GDM1 (cell line): Measurements from ENCODE around the gene KLK5.

Experiments
- DNase-seq: peaks from one replicate; lab custom pipeline; 2025; lab: John Stamatoyannopoulos, UW

Gene KLK5

DNA sequence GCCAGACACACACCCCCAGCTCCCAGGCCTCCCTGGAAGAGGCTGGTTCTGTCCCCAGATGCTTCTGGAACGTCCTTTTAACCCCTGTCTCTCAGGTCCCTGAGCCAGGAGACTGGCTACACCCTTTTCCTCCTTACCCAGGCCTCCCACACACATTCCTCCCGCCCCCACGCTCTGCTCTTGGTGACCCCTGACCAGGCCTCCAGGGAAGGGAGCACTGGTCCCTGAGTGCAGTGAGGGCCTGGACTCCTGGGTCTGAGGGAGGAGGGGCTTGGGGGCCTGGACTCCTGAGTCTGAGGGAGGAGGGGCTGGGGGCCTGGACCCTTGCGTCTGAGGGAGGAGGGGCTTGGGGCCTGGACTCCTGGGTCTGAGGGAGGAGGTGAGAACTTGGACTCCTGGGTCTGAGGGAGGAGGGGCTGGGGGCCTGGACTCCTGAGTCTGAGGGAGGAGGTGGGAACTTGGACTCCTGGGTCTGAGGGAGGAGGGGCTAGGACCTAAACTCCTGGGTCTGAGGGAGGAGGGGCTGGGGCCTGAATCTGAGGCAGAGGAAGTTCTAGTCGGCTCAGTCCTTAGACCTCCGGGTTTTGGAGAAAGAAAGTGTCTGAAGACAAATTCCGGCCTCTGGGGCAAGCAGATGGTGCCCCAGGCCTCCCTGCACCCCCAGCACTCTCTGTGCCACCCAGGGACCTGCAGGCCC, 16.0 kb upstream of the KLK5 start:
- no peak for DNase-seq

DNA sequence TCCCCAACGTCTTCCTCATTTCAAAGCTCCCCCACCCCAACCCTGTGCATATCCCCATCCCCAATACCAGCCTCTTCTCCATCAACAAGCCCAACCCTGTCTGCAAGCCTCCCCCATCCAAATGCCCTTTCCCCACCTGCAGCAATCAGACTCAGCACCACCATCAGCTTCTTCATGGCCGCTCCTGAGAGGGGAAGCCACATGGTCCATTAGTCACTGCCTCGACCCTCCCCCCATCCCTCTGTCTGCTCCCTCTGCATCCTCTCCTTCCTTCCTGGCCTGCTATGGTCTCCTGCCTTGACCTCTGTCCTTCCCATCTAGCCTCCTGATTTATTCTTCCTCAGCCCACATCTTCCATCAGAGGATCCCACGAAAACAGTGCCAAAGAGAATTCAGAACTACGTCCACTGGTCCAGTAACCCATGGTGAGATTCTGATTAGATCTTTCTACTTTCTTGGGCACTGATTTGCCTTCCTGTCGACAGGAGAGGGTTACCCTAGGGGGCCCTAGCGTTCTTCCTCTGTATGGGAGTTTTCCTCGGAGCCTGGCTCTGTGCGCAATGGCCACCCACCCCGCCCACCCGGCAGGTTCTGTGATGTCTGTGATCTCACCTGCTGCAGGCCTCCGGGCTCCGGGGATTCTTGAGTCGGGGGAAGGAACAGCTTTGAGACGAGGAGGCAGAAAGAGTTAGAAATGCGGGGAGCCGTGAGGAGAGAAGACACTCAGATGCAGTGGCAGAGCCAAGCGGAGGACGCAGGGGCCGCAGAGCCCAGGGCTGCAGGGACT, 15.3 kb upstream of the KLK5 start:
- no peak for DNase-seq

DNA sequence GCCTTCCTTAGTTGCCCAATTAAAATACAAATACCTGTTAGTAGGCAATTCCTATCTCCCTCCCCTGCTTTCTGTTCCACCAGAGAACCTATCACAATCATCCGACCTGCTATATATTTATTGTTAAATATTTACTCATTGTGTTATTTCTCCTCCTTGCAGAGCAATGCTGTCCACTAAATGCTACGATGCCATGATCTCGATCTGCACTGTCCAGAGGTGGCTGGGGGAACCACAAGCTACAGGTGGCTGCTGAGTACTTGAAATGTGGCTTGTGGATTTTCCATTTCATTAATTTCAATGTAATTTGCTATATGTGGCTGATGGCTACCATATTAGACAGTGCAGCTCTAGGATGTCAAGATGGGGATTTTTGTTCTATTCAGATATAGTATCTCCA, 11.4 kb upstream of the KLK5 start:
- no peak for DNase-seq

DNA sequence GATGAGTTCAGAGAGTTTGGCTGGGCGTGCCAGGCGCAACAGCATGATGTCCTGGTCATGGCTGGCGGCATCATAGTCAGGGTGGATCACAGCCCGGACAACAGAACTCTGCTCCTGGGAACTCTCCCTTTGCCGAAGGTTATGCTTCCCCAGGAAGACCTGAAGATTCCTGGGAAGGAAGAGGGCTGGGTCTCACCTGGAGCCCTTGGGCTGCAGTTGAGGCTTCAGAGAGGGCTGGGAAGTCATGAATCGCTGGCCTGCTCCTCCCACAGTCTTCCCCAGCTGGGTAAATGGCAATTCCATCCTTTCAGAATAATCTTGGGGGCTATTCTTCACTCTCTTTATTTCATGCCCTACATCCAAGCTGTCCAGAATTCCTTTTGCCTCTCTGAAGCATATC, 10.5 kb upstream of the KLK5 start:
- no peak for DNase-seq

DNA sequence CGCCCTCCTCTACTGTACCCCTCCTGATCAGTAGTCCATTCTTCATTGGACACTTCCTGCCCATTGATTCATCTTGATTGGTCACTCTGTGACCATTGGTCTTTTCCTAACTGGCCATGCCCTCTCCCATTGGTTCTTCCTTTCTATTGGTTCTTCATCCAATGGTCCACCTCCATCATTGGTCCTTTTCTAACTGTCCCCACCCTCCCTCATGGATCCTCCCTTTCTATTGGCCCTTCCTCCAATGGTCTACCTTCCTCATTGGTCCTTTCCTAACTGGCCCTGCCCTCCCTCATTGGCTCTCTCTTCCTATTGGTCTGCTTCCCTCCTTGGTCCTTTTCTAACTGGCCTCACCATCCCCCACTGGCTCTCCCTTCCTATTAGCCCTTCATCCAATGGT, 9.4 kb upstream of the KLK5 start:
- DNase-seq, result no peak

DNA sequence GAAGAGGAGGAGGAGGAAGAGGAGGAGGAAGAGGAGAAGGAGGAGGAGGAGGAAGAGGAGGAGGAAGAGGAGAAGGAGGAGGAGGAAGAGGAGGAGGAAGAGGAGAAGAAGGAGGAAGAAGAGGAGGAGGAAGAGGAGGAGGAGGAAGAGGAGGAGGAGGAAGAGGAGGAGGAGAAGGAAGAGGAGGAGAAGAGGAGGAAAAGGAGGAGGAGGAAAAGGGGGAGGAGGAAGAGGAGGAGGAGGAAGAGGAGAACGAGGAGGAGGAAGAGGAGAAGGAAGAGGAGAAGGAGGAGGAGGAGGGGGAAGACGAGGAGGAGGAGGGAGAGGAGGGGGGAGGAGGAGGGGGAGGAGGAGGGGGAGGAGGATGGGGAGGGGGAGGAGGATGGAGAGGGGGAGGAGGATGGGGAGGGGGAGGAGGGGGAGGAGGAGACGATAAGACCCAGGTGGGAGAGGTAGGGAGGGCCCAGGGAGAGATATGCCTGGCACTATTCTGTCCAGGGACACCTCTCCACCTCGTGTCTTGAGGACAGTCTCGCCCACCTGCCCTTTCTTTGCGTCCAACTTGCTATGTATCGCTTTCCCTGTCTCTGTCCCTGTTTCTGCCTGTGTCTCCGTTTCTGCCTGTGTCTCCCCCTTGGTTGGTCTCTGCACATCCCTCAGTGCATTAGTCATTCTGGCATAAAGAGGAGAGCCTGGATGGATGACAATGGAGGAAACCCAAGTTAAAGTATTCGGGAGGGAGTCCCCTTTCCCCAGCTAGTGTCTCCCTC, 7.1 kb upstream of the KLK5 start:
- no peak for DNase-seq

DNA sequence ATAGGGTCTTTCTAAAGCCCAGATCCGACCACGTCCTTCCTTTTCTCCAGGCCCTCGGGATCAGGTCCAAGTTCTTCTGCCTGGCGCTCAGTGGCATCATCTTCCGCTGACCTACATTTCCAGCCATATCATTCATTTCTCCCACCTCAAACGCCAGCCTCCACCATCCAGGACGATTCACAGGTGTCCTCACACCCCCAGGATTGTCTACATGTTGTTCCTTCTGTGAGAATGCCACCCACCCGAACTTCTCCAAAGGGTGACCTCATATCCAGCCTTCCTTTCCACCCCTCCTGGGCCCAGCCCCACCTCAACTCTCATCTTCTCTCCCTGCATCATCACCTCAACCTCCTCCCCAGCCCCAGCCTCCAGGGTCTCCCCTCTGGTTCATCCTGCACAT, 4.7 kb upstream of the KLK5 start:
- no peak for DNase-seq

DNA sequence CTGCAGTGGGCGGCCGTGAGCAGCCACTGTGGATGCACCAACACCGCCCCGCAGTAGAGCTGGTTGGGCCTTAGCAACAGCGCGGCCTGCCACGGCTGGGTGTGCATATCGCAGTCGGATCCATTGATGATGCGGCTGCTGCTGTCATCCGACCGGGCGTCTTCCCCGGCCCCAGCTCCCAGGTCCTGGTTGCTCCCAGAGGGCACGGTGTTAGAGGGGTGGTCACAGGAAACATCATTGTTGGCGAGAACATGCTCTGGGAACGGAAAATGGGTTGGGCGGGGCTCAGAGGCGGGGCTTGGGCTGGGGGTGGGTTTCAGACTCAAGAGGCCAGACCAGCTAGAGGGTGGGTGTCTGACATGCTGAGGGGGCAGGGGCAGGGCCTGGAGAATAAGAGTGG, 3.0 kb downstream of the KLK5 start:
- DNase-seq, result no peak

DNA sequence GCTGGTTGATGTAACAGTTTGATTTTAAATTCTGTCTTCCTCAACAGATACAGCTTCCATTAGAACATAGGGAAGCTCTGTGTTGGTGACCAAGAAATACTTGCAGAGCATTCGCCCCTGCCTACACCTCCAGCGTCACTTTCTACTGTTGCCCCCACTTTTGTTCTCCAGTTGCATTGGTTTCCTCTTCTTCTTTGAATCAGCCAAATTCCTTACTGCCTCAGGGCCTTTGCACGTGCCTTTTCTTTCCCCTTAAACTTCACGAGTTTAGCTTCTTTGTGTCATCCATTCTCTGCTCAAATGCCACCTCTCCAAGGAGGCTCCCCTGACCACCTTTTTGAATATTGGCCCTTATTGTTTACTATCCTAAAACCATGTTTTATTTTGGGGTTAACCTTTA, 5.7 kb downstream of the KLK5 start:
- DNase-seq, result no peak

DNA sequence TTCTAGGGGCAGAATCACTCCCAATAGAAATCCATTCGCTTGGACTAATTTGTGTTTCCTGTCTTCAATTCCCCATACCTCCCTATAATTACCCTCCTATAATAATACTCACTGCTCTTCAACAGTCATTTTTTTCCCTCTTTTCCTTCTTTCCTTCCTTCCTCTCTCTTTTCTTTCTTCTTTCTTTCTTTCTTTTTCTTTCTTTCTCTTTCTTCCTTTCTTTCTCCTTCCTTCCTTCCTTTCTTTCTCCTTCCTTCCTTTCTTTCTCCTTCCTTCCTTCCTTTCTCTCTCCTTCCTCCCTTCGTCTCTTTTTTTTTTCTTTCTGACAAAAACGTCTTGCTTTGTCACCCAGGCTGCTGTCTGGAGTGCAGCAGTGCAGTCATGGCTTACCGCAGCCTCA, 8.0 kb downstream of the KLK5 start:
- DNase-seq, result no peak

DNA sequence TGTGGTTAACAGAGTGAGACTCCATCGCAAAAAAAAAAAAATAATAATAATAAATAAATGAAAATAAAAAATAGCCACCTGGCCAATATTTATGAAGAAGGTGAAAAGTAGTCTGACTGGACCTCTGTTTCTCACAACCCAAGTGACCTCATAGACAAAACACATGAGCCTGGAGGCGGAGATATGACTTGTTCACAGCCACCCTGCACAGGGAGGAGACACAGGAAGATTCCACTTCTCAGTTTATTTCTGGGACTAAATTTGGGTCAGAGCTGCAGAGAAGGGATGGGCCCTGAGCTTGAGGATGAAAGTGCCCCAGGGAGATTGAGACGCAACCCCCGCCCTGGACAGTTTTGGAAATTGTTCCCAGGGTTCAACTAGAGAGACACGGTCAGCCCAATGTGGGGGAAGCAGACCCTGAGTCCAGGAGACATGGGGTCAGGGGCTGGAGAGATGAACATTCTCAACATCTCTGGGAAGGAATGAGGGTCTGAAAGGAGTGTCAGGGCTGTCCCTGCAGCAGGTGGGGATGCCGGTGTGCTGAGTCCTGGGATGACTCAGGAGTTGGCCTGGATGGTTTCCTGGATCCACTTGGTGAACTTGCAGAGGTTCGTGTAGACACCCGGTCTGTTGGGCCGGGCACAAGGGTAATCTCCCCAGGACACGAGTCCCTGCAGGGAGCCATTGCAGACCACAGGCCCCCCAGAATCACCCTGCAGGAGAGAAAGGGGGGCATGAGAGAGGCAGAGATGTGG, 9.6 kb downstream of the KLK5 start:
- DNase-seq, result no peak

DNA sequence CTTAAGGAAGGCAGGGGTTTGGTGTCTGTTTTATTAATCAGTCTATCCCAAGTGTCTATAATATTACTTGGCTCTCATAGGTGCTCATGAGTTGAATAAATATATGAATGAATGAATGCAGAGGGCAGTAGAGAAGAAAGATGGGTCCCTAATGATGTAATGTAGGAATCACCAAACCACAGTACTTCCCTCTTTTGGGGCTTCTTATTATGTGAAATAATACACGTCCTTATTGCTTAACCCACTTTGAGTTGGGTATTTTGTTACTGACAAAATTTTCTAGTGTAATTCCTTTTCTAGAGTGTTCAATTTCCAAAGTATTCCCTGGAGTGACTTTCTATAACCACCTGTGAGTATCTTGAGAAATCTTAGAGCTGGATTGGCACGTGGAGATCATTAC, 13.2 kb downstream of the KLK5 start:
- DNase-seq, result no peak

DNA sequence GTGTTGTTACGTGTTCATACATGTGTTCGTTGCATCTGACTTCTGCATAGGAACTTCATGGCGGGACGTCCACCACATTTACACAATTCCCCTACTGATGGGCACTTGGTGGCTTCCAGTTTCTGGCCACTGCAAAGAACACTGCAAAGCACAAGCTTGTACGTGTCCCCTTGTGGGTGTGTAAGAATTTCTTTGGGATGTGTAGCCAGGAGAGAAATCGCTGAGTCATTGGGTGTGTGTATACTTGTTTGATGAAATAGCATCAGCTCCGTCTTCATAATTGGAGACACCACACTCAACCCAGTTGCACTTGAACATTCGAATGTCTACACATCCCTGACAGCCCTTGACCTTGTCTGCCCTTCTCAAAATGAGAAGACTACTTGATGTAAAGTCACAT, 19.2 kb downstream of the KLK5 start:
- DNase-seq, result no peak

DNA sequence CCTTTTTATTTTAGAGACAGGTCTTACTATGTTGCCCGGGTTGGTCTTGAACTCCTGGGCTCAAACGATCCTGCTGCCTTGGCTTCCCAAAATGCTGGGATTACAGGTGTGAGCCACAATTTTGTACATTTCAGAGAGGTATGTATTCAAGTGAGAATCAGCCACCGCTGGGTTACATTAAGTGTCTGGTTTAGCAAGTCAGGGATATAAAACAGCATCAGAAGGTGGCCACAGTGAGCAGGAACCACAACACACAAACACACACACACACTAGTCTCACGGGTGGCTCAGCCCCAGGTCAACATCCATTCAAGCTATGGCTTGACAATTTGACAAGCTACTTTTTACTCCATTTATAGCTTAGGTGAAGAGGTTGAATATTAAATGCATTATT, 20.2 kb downstream of the KLK5 start:
- DNase-seq, result no peak

DNA sequence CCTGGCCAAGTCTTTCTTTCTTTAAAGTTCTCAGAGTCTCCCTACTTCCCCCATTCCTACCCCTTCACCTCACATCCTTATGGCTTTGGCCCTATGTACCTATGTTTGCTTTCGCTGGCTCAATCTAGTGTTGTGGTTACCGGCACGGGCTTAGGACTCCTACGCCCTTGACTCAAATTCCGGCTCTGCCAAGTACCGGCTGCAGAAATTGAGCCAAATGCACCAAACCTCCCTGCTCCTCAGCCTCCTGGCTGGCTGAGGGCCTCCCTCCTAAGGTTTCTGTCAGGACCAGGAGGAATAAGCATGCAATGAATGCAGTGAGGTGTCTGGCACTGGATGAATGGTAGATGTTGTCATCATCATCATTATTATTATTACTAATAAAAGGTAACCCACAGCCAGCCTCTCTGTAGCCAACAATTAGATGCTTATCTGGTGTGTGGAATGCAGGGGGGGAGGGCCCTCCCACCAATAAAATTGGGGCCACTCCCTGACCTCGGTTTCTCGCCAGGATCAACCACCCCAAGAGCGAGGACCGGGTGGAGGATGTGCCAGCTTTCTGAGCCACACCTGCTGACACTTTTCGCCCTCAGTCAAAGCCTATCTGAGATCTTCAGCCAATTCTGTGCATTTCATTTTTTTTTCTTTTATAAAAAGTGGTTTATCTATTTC, 20.7 kb downstream of the KLK5 start:
- DNase-seq, result no peak

DNA sequence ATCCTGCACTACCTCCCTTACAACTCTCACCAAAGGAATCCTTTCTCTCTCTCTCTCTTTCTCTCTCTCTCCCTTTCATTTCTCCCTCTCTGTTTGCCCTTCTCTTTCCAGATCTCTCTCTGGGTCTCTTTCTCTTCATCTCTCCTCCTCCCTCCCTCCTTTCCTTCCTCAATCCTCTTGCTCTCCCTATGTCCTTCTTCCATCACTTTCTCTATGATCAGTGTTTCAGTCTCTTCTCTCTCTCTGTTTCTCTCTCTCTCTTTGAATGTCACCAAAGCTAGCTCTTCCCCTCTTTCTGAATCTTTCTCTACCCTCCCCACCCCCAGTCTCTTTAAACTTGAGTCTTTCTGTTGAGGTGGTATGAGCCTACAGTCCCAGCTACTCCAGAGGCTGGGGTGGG, 21.8 kb downstream of the KLK5 start:
- no peak for DNase-seq

DNA sequence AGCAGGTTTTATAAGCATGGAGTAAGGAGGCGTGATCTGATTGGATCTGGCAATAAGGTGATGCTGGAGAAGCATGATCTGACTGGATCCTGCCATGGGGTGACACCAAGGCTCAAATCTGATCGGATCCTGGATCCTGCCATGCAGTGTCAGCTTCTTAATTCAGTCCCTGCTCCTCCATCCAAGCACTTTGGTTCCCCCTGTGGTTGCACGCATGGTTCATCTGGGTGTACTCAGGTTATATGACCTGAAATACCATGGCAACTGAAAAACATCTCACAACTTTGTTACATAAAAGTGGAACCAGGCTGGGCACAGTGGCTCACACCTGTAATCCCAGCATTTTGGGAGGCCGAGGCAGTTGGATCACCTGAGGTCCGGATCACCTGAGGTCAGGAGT, 24.0 kb downstream of the KLK5 start:
- no peak for DNase-seq

DNA sequence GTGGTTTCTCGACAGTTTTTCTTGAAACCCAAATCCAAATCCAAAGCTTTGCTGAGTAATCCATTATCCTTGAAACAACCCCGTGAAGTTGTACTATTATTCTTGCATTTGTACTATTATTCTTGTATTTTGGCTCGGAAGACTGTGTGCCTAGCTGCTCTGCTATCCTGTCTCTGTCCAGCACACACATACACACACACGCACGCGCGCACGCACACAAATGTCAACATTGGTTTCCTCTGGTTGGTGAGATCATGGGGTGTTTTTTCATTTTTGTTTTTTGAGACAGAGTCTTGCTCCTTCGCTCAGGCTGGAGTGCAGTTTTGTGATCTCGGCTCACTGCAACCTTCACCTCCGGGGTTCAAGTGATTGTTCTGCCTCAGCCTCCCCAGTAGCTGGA, 26.7 kb downstream of the KLK5 start:
- DNase-seq, result no peak

DNA sequence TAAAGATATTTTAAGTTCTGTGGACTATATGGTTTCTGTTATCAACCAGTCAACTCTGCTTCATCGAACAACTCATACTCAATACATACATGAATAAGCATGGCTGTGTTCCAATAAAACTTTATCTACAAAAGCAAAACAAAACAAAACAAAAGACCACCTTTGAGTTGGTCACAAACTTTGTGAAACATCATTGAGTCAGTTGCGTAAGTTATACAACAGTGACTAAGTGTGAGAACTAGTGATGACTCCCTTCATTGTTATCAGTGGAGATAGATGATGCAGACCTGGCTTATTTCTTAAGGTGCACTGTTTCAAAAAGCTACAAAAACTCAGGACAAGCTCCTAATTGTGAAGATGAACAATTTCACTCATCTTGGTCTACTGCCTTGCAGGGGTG, 27.1 kb downstream of the KLK5 start:
- DNase-seq, result no peak

DNA sequence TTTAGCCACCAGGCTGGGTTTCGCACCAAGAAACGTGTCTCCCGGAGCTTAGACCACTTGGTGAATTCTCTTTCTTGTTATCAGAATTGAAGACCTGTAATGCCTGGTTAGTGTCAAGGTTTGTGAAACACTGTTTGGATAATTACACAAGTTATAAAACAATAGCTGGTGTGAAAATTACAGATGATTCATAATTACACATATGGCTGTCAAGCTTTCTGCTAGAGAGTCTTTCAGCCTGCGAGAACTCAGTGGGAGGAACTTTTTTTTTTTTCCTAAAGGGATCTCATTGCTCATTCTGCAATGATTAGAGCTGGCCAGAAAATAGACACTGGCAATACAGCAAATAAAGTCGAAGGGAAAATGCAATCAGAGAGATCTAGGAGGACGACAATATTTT, 28.3 kb downstream of the KLK5 start:
- no peak for DNase-seq

DNA sequence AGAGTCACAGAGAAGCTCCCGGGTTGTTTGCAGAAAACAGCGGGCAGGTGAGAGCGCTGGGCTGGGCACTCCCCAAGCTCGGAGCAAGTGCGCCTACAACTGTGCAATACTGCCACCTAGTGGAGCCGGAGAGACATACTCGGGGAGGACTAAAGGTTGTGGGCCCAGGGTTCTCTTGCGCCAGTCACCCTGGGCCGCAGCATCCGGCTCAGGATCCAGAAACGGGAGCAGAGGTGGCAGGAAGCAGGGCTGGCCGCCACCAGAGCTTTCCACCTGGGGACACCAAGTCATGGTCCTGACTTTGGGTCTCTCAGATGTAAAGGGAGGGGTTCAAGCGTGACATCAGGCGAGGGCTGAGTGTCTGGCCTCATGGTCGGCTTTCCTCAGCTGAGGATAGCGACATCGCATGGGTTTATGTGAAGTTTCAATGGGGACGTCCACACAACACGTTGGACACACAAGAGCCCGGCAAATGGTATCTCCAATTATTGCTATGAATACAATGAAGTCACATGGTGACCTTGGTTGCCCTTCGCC, 30.5 kb downstream of the KLK5 start:
- peak; percentile 47 for DNase-seq
